GM19468 (cell line): ENCODE data around the gene CD55.

Experiments used
- ATAC-seq: cut with Tn5 transposase; IDR thresholded peaks from one replicate; pipeline ENCODE4 v1.9.1; 2021; ENCODE audit warnings: mild to moderate bottlenecking, moderate library complexity, moderate number of reproducible peaks; ENCODE audit not compliant: unreplicated experiment; ENCODE audit errors: extremely low read depth

Gene CD55

DNA sequence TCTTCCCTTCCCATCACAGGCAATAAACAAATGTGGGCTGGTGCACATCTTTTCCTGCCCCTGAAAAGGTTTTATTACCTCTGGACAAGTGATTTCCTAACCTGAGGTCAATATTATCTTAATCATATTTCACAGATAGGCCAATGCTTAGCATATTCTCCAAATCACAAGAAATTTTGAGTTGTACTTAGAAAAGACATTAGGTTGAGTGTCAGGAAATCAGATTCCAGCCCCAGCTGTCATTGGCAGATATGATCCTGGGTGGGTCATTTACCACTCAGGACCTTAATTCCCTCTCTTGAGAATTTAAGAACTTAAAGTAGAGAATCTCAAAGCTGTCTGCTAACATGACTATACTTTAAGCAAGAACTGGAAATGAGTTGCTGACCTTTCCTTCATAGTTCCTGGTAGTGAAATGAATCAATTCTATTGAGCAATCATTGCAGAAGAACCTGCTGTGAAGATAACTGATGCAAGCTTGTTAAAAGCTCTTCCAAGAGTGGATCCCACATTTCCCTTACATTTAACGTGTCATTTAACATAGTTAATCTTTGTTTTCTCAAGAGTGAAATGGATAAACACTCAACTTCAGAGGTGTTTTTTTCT, 86.3 kb downstream of the CD55 start:
- no peak for ATAC-seq
